Subcutaneous adipose tissue (tissue), 4 donors: ENCODE results near the gene DLGAP1. TPM values are rescaled to one million over a fixed set of nuclear protein-coding genes. Genes with fewer than 3 reads are reported as not detected.

Experiments used
- CTCF ChIP-seq: fragments of 450-650 bp; IDR thresholded peaks from one replicate; pipeline ENCODE4 v1.5.1; 2016; ENCODE audit warnings: low read depth, mild to moderate bottlenecking, control low read depth, antibody characterized with exemption, moderate library complexity
- total RNA-seq, 4 donors: library from RNA; depleted of rRNA; stranded (reverse); fragments of >200 nt; gene quantifications; one replicate each; pipeline ENCODE4 v1.1.0, GENCODE V29; 2016

The DLGAP1 gene
- total RNA-seq, 4 donors from 2014 or later = 0.44 to 3.3 (median 0.99) TPM

- TF ChIP-seq CTCF = no peak
These were observed 250.7 kb downstream of the DLGAP1 start for GRCh38 chr18:4204438-4204720.

GRCh38 chr18:4203568-4204437 lies 251.3 kb downstream of the DLGAP1 start:
- no peak for TF ChIP-seq CTCF

- TF ChIP-seq CTCF = no peak
These were observed 254.7 kb downstream of the DLGAP1 start for GRCh38 chr18:4200399-4200798.

GRCh38 chr18:4198956-4199355 lies 256.2 kb downstream of the DLGAP1 start:
- TF ChIP-seq CTCF = no peak

GRCh38 chr18:4196351-4196750 lies 258.8 kb downstream of the DLGAP1 start:
- no peak for TF ChIP-seq CTCF

GRCh38 chr18:4193086-4193485 lies 262.0 kb downstream of the DLGAP1 start:
- no peak for TF ChIP-seq CTCF

- no peak for TF ChIP-seq CTCF
These were observed 273.1 kb downstream of the DLGAP1 start for GRCh38 chr18:4181882-4182568.
